K562 (cell line): ENCODE results near the gene ACBD4. TPM values are rescaled to one million over a fixed set of nuclear protein-coding genes. Genes with fewer than 3 reads are reported as not detected.

Experiments used
- ATF7 ChIP-seq: fragments of 450-650 bp; IDR thresholded peaks from 2 replicates; pipeline ENCODE4 v1.7.1; 2014; ENCODE audit warnings: mild to moderate bottlenecking, moderate library complexity
- BMI1 ChIP-seq: fragments of 150-350 bp; IDR thresholded peaks from 2 replicates; pipeline ENCODE4 v1.6.1; 2014; ENCODE audit warnings: low read length
- BRCA1 ChIP-seq, 2 experiments: fragments of 450-650 bp in 1 of 2; sonication (generic) in 1 of 2; formaldehyde crosslinking in 1 of 2; IDR thresholded peaks; 2 replicates each; pipeline versions ENCODE4 v1.5.0 to v1.6.1; 2017 to 2020; ENCODE audit warnings: mild to moderate bottlenecking in 1 of 2, missing genetic modification reagents in 1 of 2
- C11orf30 ChIP-seq: fragments of 450-650 bp; IDR thresholded peaks from 2 replicates; pipeline ENCODE4 v1.6.1; 2016; ENCODE audit warnings: low read depth, mild to moderate bottlenecking
- CGGBP1 ChIP-seq: fragments of 250-450 bp; sonication (Bioruptor Pico); IDR thresholded peaks from 2 replicates; pipeline ENCODE4 v1.9.0; 2021; ENCODE audit warnings: mild to moderate bottlenecking
- FOS ChIP-seq: IDR thresholded peaks from 3 replicates; pipeline ENCODE4 v1.6.1; 2011; ENCODE audit not compliant: insufficient read length; ENCODE audit errors: extremely low read depth
- FUS ChIP-seq: fragments of 200-400 bp; formaldehyde crosslinking; optimal IDR thresholded peaks from 2 replicates; pipeline ENCODE3; 2017; ENCODE audit warnings: low read depth, low read length
- GTF2E2 ChIP-seq: fragments of 200-800 bp; sonication (Bioruptor generic); IDR thresholded peaks from 2 replicates; pipeline ENCODE4 v1.6.1; 2016; ENCODE audit warnings: missing genetic modification characterization, missing compliant biosample characterization
- HBP1 ChIP-seq: fragments of 450-650 bp; formaldehyde crosslinking; IDR thresholded peaks from 2 replicates; pipeline ENCODE4 v1.4.0; 2022; ENCODE audit warnings: missing genetic modification characterization
- HDAC2 ChIP-seq: fragments of 450-650 bp; IDR thresholded peaks from 2 replicates; pipeline ENCODE4 v1.6.1; 2016; ENCODE audit warnings: mild to moderate bottlenecking
- JUND ChIP-seq, 2 experiments: IDR thresholded peaks; 2 replicates in 1 of 2; 3 replicates in 1 of 2; pipeline ENCODE4 v1.6.1; 2011; ENCODE audit warnings: borderline replicate concordance in 2 of 2, low read depth in 2 of 2, low read length in 2 of 2, improper control_type of control experiment in 1 of 2, missing biosample characterization in 1 of 2, missing genetic modification characterization in 1 of 2, missing genetic modification reagents in 1 of 2
- LARP7 ChIP-seq: fragments of 450-650 bp; IDR thresholded peaks from 2 replicates; pipeline ENCODE4 v1.6.1; 2016
- PKNOX1 ChIP-seq: fragments of 450-650 bp; IDR thresholded peaks from 2 replicates; pipeline ENCODE4 v1.6.1; 2016
- POLR3A ChIP-seq: IDR thresholded peaks from 2 replicates; pipeline ENCODE4 v1.6.1; 2011; ENCODE audit warnings: borderline replicate concordance, mild to moderate bottlenecking, moderate library complexity; ENCODE audit not compliant: insufficient read length, insufficient read depth; ENCODE audit errors: extremely low read depth
- PPARD ChIP-seq: fragments of 250-450 bp; sonication (Bioruptor Pico); IDR thresholded peaks from 2 replicates; pipeline ENCODE4 v1.8.0; 2022; ENCODE audit warnings: inconsistent platforms, mild to moderate bottlenecking, moderate library complexity
- RBFOX2 ChIP-seq: fragments of 200-400 bp; formaldehyde crosslinking; IDR thresholded peaks from 2 replicates; pipeline ENCODE4 v1.6.1; 2017; ENCODE audit warnings: low read depth, mild to moderate bottlenecking, low read length, moderate library complexity
- SNAPC5 ChIP-seq: fragments of 250-450 bp; sonication (Bioruptor Pico); IDR thresholded peaks from 2 replicates; pipeline ENCODE4 v1.8.0; 2021; ENCODE audit warnings: moderate library complexity, mild to moderate bottlenecking, inconsistent platforms
- SUPT5H ChIP-seq: fragments of 450-650 bp; IDR thresholded peaks from 2 replicates; pipeline ENCODE4 v1.6.1; 2016
- TRIM24 ChIP-seq, 2 experiments: fragments of 450-650 bp; IDR thresholded peaks; 2 replicates each; pipeline ENCODE4 v1.6.1; 2016
- ZNF311 ChIP-seq: fragments of 250-450 bp; sonication (Bioruptor Pico); IDR thresholded peaks from 2 replicates; pipeline ENCODE4 v1.4.0; 2020; ENCODE audit warnings: mild to moderate bottlenecking, moderate library complexity
- ZNF592 ChIP-seq: fragments of 450-650 bp; IDR thresholded peaks from 2 replicates; pipeline ENCODE4 v1.6.1; 2017; ENCODE audit warnings: antibody characterized with exemption, mild to moderate bottlenecking
- ZNF77 ChIP-seq: fragments of 250-450 bp; sonication (Bioruptor Pico); IDR thresholded peaks from 2 replicates; pipeline ENCODE4 v1.5.0; 2020
- polyA plus RNA-seq, 8 experiments: library from polyadenylated mRNA; depleted of rRNA in 4 of 8; stranded (reverse) in 5 of 8; unstranded in 3 of 8; fragments of >200 nt; fragmentation: Nextera tagmentation in 2 of 8; fragmentation: Illumina TruSeq in 1 of 8; extraction: Ambion mirVana in 2 of 8; extraction: Trizol in 1 of 8; gene quantifications; 2 replicates each; pipeline versions ENCODE4 v1.2.1 to v1.2.3, GENCODE V29; 2011 to 2014; ENCODE audit warnings: inconsistent platforms in 1 of 8, missing spikeins in 1 of 8
- total RNA-seq, 7 experiments: library from RNA; depleted of rRNA in 6 of 7; stranded (reverse); fragments of >200 nt in 6 of 7; fragmentation: Illumina TruSeq in 2 of 7; extraction: Trizol in 2 of 7; gene quantifications; 2 replicates each; pipeline versions ENCODE4 v1.2.1 to v1.2.3, GENCODE V29; 2011 to 2021; ENCODE audit warnings: low replicate concordance in 1 of 7

The ACBD4 gene
- total and polyA plus RNA-seq, 9 of the 15 experiments (the other 6 are each of a cell fraction or from before 2014, with no cell fraction given): 0.14 to 6.9 (median 4.6) TPM

GRCh38 chr17:45161288-45162024 lies 26.0 kb downstream of the ACBD4 start, which contains the start of gene HEXIM2 (continued):
- TF ChIP-seq ZNF592: no peak
- TF ChIP-seq FUS: no peak
- no peak for TF ChIP-seq ZNF77 (CRISPR knock-in tag)
- TF ChIP-seq TRIM24 (IDR thresholded peaks at IDR 0.05): no peak; a peak in 1 of 4 replicates
- peak; percentile 66; the same call in 1 of the 2 replicates for TF ChIP-seq LARP7
- TF ChIP-seq SNAPC5 (CRISPR knock-in tag): no peak
- peak; percentile 93 for TF ChIP-seq SUPT5H
- TF ChIP-seq POLR3A: no peak
- TF ChIP-seq PPARD (CRISPR knock-in tag): no peak
- TF ChIP-seq HBP1 (CRISPR knock-in tag): no peak; the same call in 1 of the 2 replicates
- TF ChIP-seq RBFOX2: peak; percentile 99
- peak; percentile 61; the same call in 1 of the 2 replicates for TF ChIP-seq ZNF311 (CRISPR knock-in tag)
- 0 out of 2 replicates have a peak, but pooled peaks have one; percentile 68 for TF ChIP-seq CGGBP1 (CRISPR knock-in tag)
- TF ChIP-seq HDAC2: no peak
- no peak for TF ChIP-seq C11orf30
- no peak for TF ChIP-seq BMI1
- TF ChIP-seq FOS: peak; percentile 93
- peak; percentile 58 for TF ChIP-seq JUND (IDR thresholded peaks at IDR 0.05; ENCODE audit: borderline replicate concordance, low read depth, low read length)
- no peak; the same call in 2 of the 3 replicates for TF ChIP-seq JUND (tag; IDR thresholded peaks at IDR 0.05; ENCODE audit: borderline replicate concordance, low read depth, low read length)
- no peak for TF ChIP-seq BRCA1 (IDR thresholded peaks at IDR 0.05)
- TF ChIP-seq BRCA1 (CRISPR knock-in tag; IDR thresholded peaks at IDR 0.05): no peak
- TF ChIP-seq PKNOX1: peak; percentile 99
- TF ChIP-seq ATF7: peak; percentile 93
- peak; percentile 93; the same call in 1 of the 2 replicates for TF ChIP-seq GTF2E2 (tag)
